ENCODE measurements around the gene ATN1. TPM values are rescaled to one million over a fixed set of nuclear protein-coding genes. Genes with fewer than 3 reads are reported as not detected.
"Not testable (repeated sequence)": the region's sequence is repeated elsewhere in the genome, so short reads cannot be mapped to it uniquely, and the experiment has no call there.

Gene ATN1
- total RNA-seq, 1 donor from 2014 or later, result 118 TPM

DNA sequence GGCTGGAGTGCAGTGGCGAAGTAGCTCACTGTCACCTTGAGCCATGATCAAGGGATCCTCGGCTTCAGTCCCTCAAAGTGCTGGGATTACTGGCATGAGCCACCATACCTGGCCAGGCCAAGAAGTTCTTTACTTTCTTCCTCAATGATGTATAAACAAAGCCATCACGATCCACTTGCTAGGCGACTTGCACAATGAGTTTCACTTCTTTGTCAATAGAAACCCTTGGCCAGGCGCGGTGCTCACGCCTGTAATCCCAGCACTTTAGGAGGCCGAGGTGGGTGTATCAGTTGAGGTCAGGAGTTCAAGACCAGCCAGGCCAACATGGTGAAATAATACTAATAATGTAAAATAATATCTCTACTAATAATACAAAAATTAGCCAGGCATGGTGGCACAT lies 40.3 kb upstream of the ATN1 start:
- Mint-ChIP-seq H3K9me3 (no peaks in the 10 kb centered on the region), H3K27me3 (ENCODE audit: low read depth) (no peaks in the 10 kb centered on the region), H3K4me1 (peaks cover 29% of the 10 kb centered on the region), H3K36me3 (ENCODE audit: low read depth) (peaks cover 5% of the 10 kb centered on the region), H3K27ac (ENCODE audit: unreplicated experiment) (no peak overlapping the region), H3K4me3 (no peak overlapping the region)
- TF ChIP-seq, protein P1, sequence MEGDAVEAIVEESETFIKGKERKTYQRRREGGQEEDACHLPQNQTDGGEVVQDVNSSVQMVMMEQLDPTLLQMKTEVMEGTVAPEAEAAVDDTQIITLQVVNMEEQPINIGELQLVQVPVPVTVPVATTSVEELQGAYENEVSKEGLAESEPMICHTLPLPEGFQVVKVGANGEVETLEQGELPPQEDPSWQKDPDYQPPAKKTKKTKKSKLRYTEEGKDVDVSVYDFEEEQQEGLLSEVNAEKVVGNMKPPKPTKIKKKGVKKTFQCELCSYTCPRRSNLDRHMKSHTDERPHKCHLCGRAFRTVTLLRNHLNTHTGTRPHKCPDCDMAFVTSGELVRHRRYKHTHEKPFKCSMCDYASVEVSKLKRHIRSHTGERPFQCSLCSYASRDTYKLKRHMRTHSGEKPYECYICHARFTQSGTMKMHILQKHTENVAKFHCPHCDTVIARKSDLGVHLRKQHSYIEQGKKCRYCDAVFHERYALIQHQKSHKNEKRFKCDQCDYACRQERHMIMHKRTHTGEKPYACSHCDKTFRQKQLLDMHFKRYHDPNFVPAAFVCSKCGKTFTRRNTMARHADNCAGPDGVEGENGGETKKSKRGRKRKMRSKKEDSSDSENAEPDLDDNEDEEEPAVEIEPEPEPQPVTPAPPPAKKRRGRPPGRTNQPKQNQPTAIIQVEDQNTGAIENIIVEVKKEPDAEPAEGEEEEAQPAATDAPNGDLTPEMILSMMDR (conservative IDR thresholded peaks at IDR 0.05), result no peak
- DNase-seq (ENCODE audit: low read depth, low spot score), result no peak

DNA sequence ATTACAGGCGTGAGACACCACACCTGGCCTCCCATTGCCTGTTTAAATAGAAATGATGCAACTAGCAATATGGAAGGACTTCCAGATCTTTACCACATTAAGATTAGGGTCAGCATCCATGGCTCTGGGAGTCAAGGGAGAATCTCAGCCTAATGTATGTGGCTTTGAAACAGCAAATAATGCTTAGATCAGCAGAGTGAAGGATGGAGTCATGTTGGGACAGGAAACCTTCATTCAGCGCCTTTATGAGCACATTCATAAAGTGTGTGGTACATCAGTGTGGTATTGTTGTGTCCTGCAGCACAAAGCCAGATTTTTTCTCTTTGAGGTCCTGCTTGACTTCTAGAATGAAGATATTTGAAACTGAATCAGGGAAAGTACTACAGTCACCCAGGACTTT lies 39.4 kb upstream of the ATN1 start:
- TF ChIP-seq, protein P1 (conservative IDR thresholded peaks at IDR 0.05), result no peak
- Mint-ChIP-seq H3K27me3 (ENCODE audit: low read depth) (no peaks in the 10 kb centered on the region), H3K36me3 (ENCODE audit: low read depth) (peaks cover 5% of the 10 kb centered on the region), H3K4me1 (peaks cover 32% of the 10 kb centered on the region), H3K27ac (ENCODE audit: unreplicated experiment) (no peak overlapping the region), H3K4me3 (peak overlapping the region; percentile 16), H3K9me3 (no peaks in the 10 kb centered on the region)
- no peak for DNase-seq (ENCODE audit: low read depth, low spot score)

DNA sequence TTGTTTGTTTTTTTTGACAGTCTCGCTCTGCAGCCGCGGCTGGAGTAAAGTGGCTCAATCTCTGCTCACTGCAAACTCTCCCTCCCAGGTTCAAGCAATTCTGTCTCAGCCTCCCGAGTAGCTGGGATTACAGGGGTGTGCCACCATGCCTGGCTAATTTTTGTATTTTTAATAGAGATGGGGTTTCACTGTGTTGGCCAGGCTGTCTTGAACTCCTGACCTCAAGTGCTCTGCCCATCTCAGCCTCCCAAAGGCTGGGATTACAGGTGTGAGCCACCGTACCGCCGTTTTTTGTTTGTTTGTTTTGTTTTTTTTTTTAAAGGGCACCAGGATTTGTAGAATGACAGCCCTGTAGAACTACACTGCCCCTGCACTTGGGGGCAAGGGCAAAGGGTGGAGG lies 39.0 kb upstream of the ATN1 start:
- peaks cover 32% of the 10 kb centered on the region for H3K4me1 Mint-ChIP-seq
- not testable (repeated sequence) for H3K27me3 Mint-ChIP-seq (ENCODE audit: low read depth); H3K9me3 Mint-ChIP-seq; H3K4me3 Mint-ChIP-seq; H3K27ac Mint-ChIP-seq (ENCODE audit: unreplicated experiment); DNase-seq (ENCODE audit: low read depth, low spot score); H3K36me3 Mint-ChIP-seq (ENCODE audit: low read depth)

DNA sequence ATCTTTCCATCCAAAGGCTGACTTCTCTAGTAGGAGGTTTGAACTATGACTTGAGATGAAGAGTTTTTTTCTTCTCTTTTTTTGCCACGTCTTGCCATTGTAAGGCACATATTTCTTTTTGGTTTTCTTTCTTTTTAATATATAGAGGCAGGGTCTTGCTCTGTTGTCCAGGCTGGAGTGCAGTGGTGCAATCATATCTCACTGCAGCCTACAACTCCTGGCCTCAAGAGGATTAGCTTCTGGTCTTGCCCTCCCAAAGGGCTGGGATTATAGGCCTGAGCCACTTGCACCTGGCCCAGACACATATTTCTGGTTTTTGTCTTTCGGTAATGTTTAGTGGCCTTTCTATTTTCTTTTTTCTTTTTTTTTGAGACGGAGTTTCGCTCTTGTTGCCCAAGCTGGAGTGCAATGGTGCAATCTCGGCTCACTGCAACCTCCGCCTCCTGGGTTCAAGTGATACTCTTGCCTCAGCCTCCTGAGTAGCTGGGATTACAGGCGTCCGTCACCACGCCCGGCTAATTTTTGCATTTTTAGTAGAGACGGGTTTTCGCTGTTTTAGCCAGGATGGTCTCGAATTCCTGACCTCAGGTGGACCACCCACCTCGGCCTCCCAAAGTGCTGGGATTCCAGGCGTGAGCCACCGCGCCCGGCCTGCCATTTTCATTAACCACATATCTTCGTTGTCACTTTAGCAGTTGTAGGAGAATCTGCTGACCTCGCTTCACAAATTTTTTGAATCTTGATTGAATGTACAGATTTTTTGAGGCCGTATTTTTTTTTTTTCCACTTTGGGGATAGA lies 37.8 kb upstream of the ATN1 start:
- Mint-ChIP-seq H3K4me3 (peak overlapping the region; percentile 84), H3K27ac (ENCODE audit: unreplicated experiment) (peak overlapping the region; percentile 99), H3K4me1 (peaks cover 32% of the 10 kb centered on the region)
- not testable (repeated sequence) for DNase-seq (ENCODE audit: low read depth, low spot score); H3K27me3 Mint-ChIP-seq (ENCODE audit: low read depth); H3K36me3 Mint-ChIP-seq (ENCODE audit: low read depth); H3K9me3 Mint-ChIP-seq

DNA sequence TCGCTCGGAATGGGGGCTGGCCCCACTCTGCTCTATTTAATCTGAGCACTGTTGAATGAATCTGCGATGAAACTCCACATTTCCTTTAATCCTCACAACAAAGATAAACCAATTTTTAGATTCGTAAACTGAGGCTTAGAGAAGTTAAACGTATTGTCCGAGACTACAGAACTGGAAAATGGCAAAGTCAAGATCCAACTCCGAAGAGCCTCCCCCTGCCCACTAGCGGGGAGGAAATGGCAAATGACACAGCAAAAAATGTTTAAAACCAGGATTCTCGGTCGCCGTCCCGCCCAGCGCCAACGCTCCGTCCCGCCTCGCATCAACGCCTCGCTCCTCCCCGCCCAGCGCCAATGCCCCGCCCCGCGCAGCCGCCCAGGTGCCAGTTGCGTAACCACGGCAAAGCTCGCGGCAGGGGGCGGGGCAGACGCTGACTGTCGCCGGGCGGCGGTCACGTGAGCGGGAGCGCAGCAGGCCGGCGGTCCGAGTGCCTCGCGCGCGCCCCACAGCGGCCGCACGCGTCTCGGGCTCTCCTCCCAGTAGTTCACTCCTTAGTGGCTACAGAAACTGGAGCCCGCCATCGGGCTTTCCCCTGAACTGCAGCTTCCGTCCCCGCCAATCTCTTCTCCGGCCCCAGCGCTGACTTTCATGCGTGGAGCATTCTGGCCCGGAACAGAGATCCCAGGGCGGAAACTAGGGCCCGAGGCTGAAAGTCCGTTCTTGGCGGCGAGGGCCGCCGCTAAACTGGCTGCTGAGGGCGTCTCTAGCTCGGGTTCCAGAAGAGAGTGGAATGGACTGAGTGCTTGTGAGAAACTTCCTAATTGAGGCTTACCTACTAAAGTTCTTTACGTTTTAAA lies 36.7 kb upstream of the ATN1 start:
- H3K9me3 Mint-ChIP-seq, result peaks cover 1% of the 10 kb centered on the region
- TF ChIP-seq, protein P1 (conservative IDR thresholded peaks at IDR 0.05), result peak; percentile 99

DNA sequence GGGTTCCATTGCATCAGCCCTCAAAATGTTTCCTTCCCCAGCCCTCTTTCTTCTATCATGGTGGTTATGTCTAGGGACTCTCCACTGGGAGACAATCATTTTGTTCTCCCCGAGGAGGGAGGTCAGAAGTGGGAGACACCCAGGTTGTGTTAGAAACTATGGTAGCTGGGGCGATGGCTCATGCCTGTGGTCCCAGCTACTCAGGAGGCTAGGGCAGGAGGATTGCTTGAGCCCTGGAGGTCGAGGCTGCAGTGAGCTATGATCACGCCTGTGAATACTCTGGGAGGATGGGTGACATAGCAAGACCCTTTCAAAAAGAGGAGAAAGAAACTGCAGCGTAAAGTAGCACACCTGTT lies 36.1 kb upstream of the ATN1 start:
- DNase-seq (ENCODE audit: low read depth, low spot score), result no peak
- TF ChIP-seq, protein P1 (conservative IDR thresholded peaks at IDR 0.05), result no peak
- Mint-ChIP-seq H3K4me3 (peak overlapping the region; percentile 80), H3K9me3 (peaks cover 4% of the 10 kb centered on the region), H3K4me1 (peaks cover 23% of the 10 kb centered on the region), H3K36me3 (ENCODE audit: low read depth) (peaks cover 5% of the 10 kb centered on the region), H3K27me3 (ENCODE audit: low read depth) (no peaks in the 10 kb centered on the region), H3K27ac (ENCODE audit: unreplicated experiment) (peak overlapping the region; percentile 71)

More for the DNA sequence above, 36.7 kb upstream of the ATN1 start:
- Mint-ChIP-seq H3K4me1 (peaks cover 27% of the 10 kb centered on the region), H3K36me3 (ENCODE audit: low read depth) (peaks cover 5% of the 10 kb centered on the region), H3K4me3 (peak overlapping the region; percentile 84), H3K27me3 (ENCODE audit: low read depth) (no peaks in the 10 kb centered on the region), H3K27ac (ENCODE audit: unreplicated experiment) (peak overlapping the region; percentile 99)
- DNase-seq (ENCODE audit: low read depth, low spot score), result peak; percentile 99

DNA sequence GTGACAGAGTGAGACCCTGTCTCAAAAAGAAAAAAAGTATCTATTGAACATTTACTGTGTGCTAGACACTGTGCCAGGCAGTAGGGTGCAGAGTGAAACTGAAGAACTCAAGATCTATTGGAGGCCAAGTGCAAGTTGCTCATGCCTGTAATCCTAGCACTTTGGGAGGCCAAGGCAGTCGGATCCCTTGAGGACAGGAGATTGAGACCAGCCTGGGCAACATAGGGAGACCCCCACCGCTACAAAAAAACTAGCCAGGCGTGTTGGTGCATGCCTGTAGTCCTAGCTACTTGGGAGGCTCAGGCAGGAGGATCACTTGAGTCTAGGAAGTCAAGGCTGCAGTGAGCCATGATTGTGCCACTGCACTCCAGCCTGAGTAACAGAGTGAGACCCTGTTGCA lies 35.1 kb upstream of the ATN1 start:
- not testable (repeated sequence) for H3K36me3 Mint-ChIP-seq (ENCODE audit: low read depth)

More for the DNA sequence above, 35.1 kb upstream of the ATN1 start:
- peaks cover 23% of the 10 kb centered on the region for H3K4me1 Mint-ChIP-seq
- not testable (repeated sequence) for DNase-seq (ENCODE audit: low read depth, low spot score); H3K9me3 Mint-ChIP-seq; H3K27ac Mint-ChIP-seq (ENCODE audit: unreplicated experiment); H3K27me3 Mint-ChIP-seq (ENCODE audit: low read depth)
- H3K4me3 Mint-ChIP-seq, result peak overlapping the region; percentile 72
